Caco-2 (cell line): ENCODE data around the gene REEP1. TPM values are rescaled to one million over a fixed set of nuclear protein-coding genes. Genes with fewer than 3 reads are reported as not detected.

Source experiments
- BruUV-seq: library from RNA; stranded (reverse); fragments of 400-500 nt; replicated peaks from 2 replicates; lab custom pipeline; 2021; lab: Mats Ljungman, UMichigan
- CTCF ChIA-PET: fragments of 300-600 bp; sonication (Branson Sonifier 250); formaldehyde crosslinking; loops from one replicate; lab custom pipeline; 2022; ENCODE audit warnings: antibody characterized with exemption; lab: Charles Lee
- POLR2A ChIA-PET: fragments of 300-600 bp; sonication (Branson Sonifier 250); formaldehyde crosslinking; loops from one replicate; lab custom pipeline; 2022; ENCODE audit warnings: antibody characterized with exemption; lab: Charles Lee
- DNase-seq, 2 experiments: peaks; one replicate each; pipeline versions ENCODE4 v3.0.0 to v3.0.0-alpha.2; 2020 to 2022
- H3K27me3 ChIP-seq: replicated peaks from 2 replicates; pipeline ENCODE4 v1.6.0; 2011; ENCODE audit warnings: low read length; ENCODE audit not compliant: control insufficient read depth, insufficient read depth
- H3K36me3 ChIP-seq: 2 replicates; pipeline ENCODE4 v1.5.1; 2011; ENCODE audit warnings: low read length; ENCODE audit not compliant: control insufficient read depth, insufficient read depth
- H3K4me1 ChIP-seq: fragments of 250-450 bp; sonication (Bioruptor Pico); 2 replicates; pipeline ENCODE4 v1.5.1; 2020; ENCODE audit warnings: mild to moderate bottlenecking
- H3K4me3 ChIP-seq: 2 replicates; pipeline ENCODE4 v1.5.1; 2011; ENCODE audit warnings: low read depth, mild to moderate bottlenecking, control low read depth, low read length
- H3K9me3 ChIP-seq: fragments of 250-450 bp; sonication (Bioruptor Pico); 2 replicates; pipeline ENCODE4 v1.5.1; 2020; ENCODE audit warnings: mild to moderate bottlenecking, moderate library complexity
- H3K27ac Mint-ChIP-seq: one replicate; pipeline ENCODE4 v1.8.0; 2022; ENCODE audit warnings: mixed read lengths; ENCODE audit not compliant: unreplicated experiment
- H3K27me3 Mint-ChIP-seq: one replicate; pipeline ENCODE4 v1.8.0; 2022; ENCODE audit warnings: mixed read lengths; ENCODE audit not compliant: insufficient read depth, unreplicated experiment
- H3K36me3 Mint-ChIP-seq: one replicate; pipeline ENCODE4 v1.8.0; 2022; ENCODE audit warnings: mild to moderate bottlenecking, mixed read lengths; ENCODE audit not compliant: insufficient read depth, unreplicated experiment
- H3K4me1 Mint-ChIP-seq: one replicate; pipeline ENCODE4 v1.8.0; 2022; ENCODE audit warnings: low read depth, mixed read lengths; ENCODE audit not compliant: unreplicated experiment
- H3K4me3 Mint-ChIP-seq: one replicate; pipeline ENCODE4 v1.8.0; 2022; ENCODE audit warnings: mild to moderate bottlenecking, moderate library complexity, mixed read lengths; ENCODE audit not compliant: unreplicated experiment
- H3K9me3 Mint-ChIP-seq: one replicate; pipeline ENCODE4 v1.8.0; 2022; ENCODE audit warnings: mixed read lengths; ENCODE audit not compliant: unreplicated experiment
- CTCF ChIP-seq, 2 experiments: fragments of 200-600 bp in 1 of 2; IDR thresholded peaks; 1 replicate in 1 of 2; 2 replicates in 1 of 2; pipeline versions ENCODE4 v1.5.1 to v1.8.0; 2011 to 2022; ENCODE audit warnings: antibody characterized with exemption in 1 of 2, control low read depth in 1 of 2, inconsistent platforms in 1 of 2, low read depth in 1 of 2, low read length in 1 of 2, mild to moderate bottlenecking in 1 of 2, moderate library complexity in 1 of 2; ENCODE audit not compliant: insufficient read depth in 1 of 2, severe bottlenecking in 1 of 2, unreplicated experiment in 1 of 2
- intact Hi-C: fragments of 100-400 bp; cut with micrococcal nuclease; formaldehyde crosslinking; loops from one replicate; pipeline ENCODE4 v1.10.0; 2022; ENCODE audit not compliant: unreplicated experiment
- total RNA-seq: library from RNA; stranded (reverse); gene quantifications from 2 replicates; pipeline ENCODE4 v1.2.3, GENCODE V29; 2022

REEP1 gene
- total RNA-seq, 1 experiment from 2014 or later: 16.6 TPM

- ChIA-PET POLR2A (no interaction called here), CTCF (no interaction called here)
- H3K36me3 ChIP-seq: no peaks in the 10 kb centered on the region
- no peaks in the 10 kb centered on the region for H3K27me3 ChIP-seq
- Mint-ChIP-seq H3K36me3 (peaks cover 34% of the 10 kb centered on the region), H3K27me3 (no peaks in the 10 kb centered on the region), H3K4me1 (peaks cover 23% of the 10 kb centered on the region), H3K27ac (peak overlapping the region; percentile 94), H3K9me3 (no peaks in the 10 kb centered on the region), H3K4me3 (peak overlapping the region; percentile 88)
- BruUV-seq: no TSS peak
- H3K4me3 ChIP-seq: peak overlapping the region; percentile 57
- TF ChIP-seq CTCF (IDR thresholded peaks at IDR 0.05; ENCODE audit: insufficient read depth in 1 of 2, low read depth in 1 of 2, low read length in 1 of 2, severe bottlenecking in 1 of 2, unreplicated experiment in 1 of 2): no peak
- no peaks in the 10 kb centered on the region for H3K9me3 ChIP-seq
- DNase-seq: no peak
- intact Hi-C loops: loop anchor here (5.0 to 10.0 kb wide), 2 partner anchors 93 to 245 kb away; partner anchors contain the start of genes KDM3A, POLR1A and PTCD3
- peaks cover 5% of the 10 kb centered on the region; the same call in 1 of the 2 replicates for H3K4me1 ChIP-seq
Observed at GRCh38 chr2:86199834-86200177, 137.6 kb downstream of the REEP1 start.

DNA sequence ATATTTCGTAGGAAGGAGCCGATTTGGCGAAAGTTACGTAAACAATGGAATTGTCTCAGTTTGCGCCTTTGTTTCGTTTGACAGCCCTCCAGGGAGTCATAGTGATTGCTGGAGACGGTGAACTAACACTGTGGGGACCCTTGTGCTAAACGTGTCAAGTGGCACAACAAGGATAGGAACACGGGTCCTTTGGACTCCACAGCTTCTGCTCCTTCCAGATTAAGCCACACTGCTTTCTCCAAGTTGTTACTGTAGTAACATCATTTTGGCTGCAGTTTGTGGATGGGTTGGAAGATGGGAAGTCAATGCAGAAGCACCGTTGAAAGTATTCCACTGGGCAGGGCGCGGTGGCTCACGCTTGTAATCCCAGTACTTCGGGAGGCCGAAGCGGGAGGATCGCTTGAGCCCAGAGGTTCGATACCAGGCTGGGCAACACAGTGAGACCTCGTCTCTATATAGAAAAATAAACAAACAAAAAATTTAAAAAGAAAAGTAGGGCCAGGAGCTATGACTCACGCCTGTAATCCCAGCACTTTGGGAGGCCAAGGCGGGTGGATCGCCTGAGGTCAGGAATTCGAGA is 141.5 kb downstream of the REEP1 start:
- Mint-ChIP-seq H3K4me3 (peak overlapping the region; percentile 84), H3K27me3 (no peaks in the 10 kb centered on the region), H3K27ac (peak overlapping the region; percentile 81), H3K4me1 (peaks cover 27% of the 10 kb centered on the region), H3K36me3 (peaks cover 47% of the 10 kb centered on the region), H3K9me3 (no peaks in the 10 kb centered on the region)
- TSS peak; percentile 58 for BruUV-seq
- no peak for TF ChIP-seq CTCF (IDR thresholded peaks at IDR 0.05; ENCODE audit: insufficient read depth in 1 of 2, low read depth in 1 of 2, low read length in 1 of 2, severe bottlenecking in 1 of 2, unreplicated experiment in 1 of 2)
- H3K36me3 ChIP-seq: no peaks in the 10 kb centered on the region
- no peaks in the 10 kb centered on the region for H3K9me3 ChIP-seq
- peak overlapping the region; percentile 68 for H3K4me3 ChIP-seq
- no peaks in the 10 kb centered on the region for H3K27me3 ChIP-seq
- H3K4me1 ChIP-seq: peaks cover 9% of the 10 kb centered on the region; the same call in 1 of the 2 replicates
- ChIA-PET CTCF (interaction anchor here (1.5 kb wide), 1 partner anchor 79 kb away, joined by 3 read pairs; no protein-coding TSS in a partner anchor), POLR2A (interaction anchor here (0.6 to 1.5 kb wide), 8 partner anchors 24 to 420 kb away, joined by 3 to 9 read pairs (median 3); partner anchors contain the start of genes KDM3A, POLR1A and PTCD3)
- peak in 1 of 2 experiments; percentile 42 for DNase-seq
- intact Hi-C loops: loop anchor here (2.0 to 10.0 kb wide), 4 partner anchors 23 to 249 kb away; partner anchors contain the start of genes KDM3A, POLR1A and PTCD3

GRCh38 chr2:86195055-86195807 is 142.2 kb downstream of the REEP1 start, which contains the start of gene IMMT:
Gene IMMT (minus strand): TSS chr2:86195462. CDS start chr2:86195382, 80 bp downstream.
- ChIA-PET CTCF (interaction anchor here (1.5 kb wide), 1 partner anchor 79 kb away, joined by 3 read pairs; no protein-coding TSS in a partner anchor), POLR2A (interaction anchor here (0.6 to 1.5 kb wide), 7 partner anchors 23 to 420 kb away, joined by 3 to 9 read pairs (median 3); partner anchors contain the start of genes KDM3A, POLR1A and PTCD3)
- BruUV-seq: no TSS peak
- intact Hi-C loops: loop anchor here (2.0 to 10.0 kb wide), 4 partner anchors 22 to 250 kb away; partner anchors contain the start of genes KDM3A, POLR1A and PTCD3
- Histone ChIP-seq H3K4me3 (peak within 1 kb of the TSS; percentile 68), H3K27me3 (no peaks in the 10 kb centered on the region), H3K36me3 (no peaks in the 10 kb centered on the region), H3K9me3 (no peaks in the 10 kb centered on the region), H3K4me1 (peaks cover 9% of the 10 kb centered on the region; the same call in 1 of the 2 replicates)
- peak within 1 kb of the TSS; percentile 84 for H3K4me3 Mint-ChIP-seq
- H3K4me1 Mint-ChIP-seq: peaks cover 27% of the 10 kb centered on the region
- H3K27ac Mint-ChIP-seq: peak within 1 kb of the TSS; percentile 81
- TF ChIP-seq CTCF (IDR thresholded peaks at IDR 0.05; ENCODE audit: insufficient read depth in 1 of 2, low read depth in 1 of 2, low read length in 1 of 2, severe bottlenecking in 1 of 2, unreplicated experiment in 1 of 2): no peak
- no peaks in the 10 kb centered on the region for H3K27me3 Mint-ChIP-seq
- H3K9me3 Mint-ChIP-seq: no peaks in the 10 kb centered on the region
- DNase-seq: peak; percentile 98
- peaks cover 53% of the 10 kb centered on the region for H3K36me3 Mint-ChIP-seq
